Endodermal cell (in vitro differentiated cells): Measurements from ENCODE around the gene S100A1. TPM values are rescaled to one million over a fixed set of nuclear protein-coding genes. Genes with fewer than 3 reads are reported as not detected.

Experiments used
- DNase-seq: peaks from one replicate; pipeline ENCODE4 v3.0.0-alpha.2; 2017
- H3K27ac ChIP-seq: 2 replicates; pipeline ENCODE4 v1.5.1; 2013; ENCODE audit warnings: mild to moderate bottlenecking, low read depth, low read length, moderate library complexity
- H3K27me3 ChIP-seq: 2 replicates; pipeline ENCODE4 v1.6.1; 2013; ENCODE audit warnings: mild to moderate bottlenecking, low read length, moderate library complexity; ENCODE audit not compliant: insufficient read depth, control insufficient read depth, poor library complexity, severe bottlenecking
- H3K36me3 ChIP-seq: 2 replicates; pipeline ENCODE4 v1.7.0; 2013; ENCODE audit warnings: mild to moderate bottlenecking, low read length, moderate library complexity; ENCODE audit not compliant: control insufficient read depth, insufficient read depth
- H3K4me1 ChIP-seq: one replicate; pipeline ENCODE4 v1.7.0; 2013; ENCODE audit warnings: low read length; ENCODE audit not compliant: control insufficient read depth, insufficient read depth
- H3K4me3 ChIP-seq: 2 replicates; pipeline ENCODE4 v1.5.1; 2013; ENCODE audit warnings: mild to moderate bottlenecking, low read length, moderate library complexity
- H3K9ac ChIP-seq: 2 replicates; pipeline ENCODE4 v1.6.1; 2013; ENCODE audit warnings: mild to moderate bottlenecking, low read length, moderate library complexity; ENCODE audit not compliant: poor library complexity, severe bottlenecking; ENCODE audit errors: extremely low read depth
- H3K9me3 ChIP-seq: 2 replicates; pipeline ENCODE4 v1.6.1; 2013; ENCODE audit warnings: mild to moderate bottlenecking, low read length, moderate library complexity; ENCODE audit not compliant: control insufficient read depth
- H3K27ac Mint-ChIP-seq: 2 replicates; pipeline ENCODE4 v1.8.0; 2020; ENCODE audit warnings: mixed read lengths
- H3K27me3 Mint-ChIP-seq: 2 replicates; pipeline ENCODE4 v1.8.0; 2021; ENCODE audit warnings: mild to moderate bottlenecking, mixed read lengths; ENCODE audit not compliant: insufficient read depth
- H3K36me3 Mint-ChIP-seq: 2 replicates; pipeline ENCODE4 v1.8.0; 2020; ENCODE audit warnings: low read depth, mixed read lengths
- H3K4me1 Mint-ChIP-seq: 2 replicates; pipeline ENCODE4 v1.8.0; 2020; ENCODE audit warnings: mixed read lengths
- H3K4me3 Mint-ChIP-seq: 2 replicates; pipeline ENCODE4 v1.8.0; 2020; ENCODE audit warnings: mild to moderate bottlenecking, moderate library complexity, mixed read lengths
- H3K9me3 Mint-ChIP-seq: 2 replicates; pipeline ENCODE4 v1.8.0; 2020; ENCODE audit warnings: mild to moderate bottlenecking, mixed read lengths
- CTCF ChIP-seq: fragments of 200-600 bp; sonication (generic); conservative IDR thresholded peaks from 2 replicates; pipeline ENCODE4 v1.5.0; 2021; ENCODE audit warnings: antibody characterized with exemption, mild to moderate bottlenecking
- WGBS, 2 experiments: methylation state at CpG; one replicate each; pipeline versions ENCODE4 v1.1.5 to v1.1.7; 2013; ENCODE audit warnings: missing lambda C conversion rate in 2 of 2, mixed read lengths in 1 of 2; ENCODE audit not compliant: insufficient coverage in 1 of 2, insufficient read length in 1 of 2; 5-methylcytosine and 5-hydroxymethylcytosine counted together
- total RNA-seq, 2 donors: library from RNA; stranded (reverse); fragmentation: NEBNext Ultra II Directional in 1 of 2; extraction: Animal tissue kit (Norgen Biotek cat#: 25700) in 1 of 2; gene quantifications; 2 replicates in 1 of 2; 3 replicates in 1 of 2; pipeline ENCODE4 v1.2.1, GENCODE V29; 2021

The S100A1 gene
- total RNA-seq, 2 donors from 2014 or later = 1.8 to 5.0 TPM

DNA sequence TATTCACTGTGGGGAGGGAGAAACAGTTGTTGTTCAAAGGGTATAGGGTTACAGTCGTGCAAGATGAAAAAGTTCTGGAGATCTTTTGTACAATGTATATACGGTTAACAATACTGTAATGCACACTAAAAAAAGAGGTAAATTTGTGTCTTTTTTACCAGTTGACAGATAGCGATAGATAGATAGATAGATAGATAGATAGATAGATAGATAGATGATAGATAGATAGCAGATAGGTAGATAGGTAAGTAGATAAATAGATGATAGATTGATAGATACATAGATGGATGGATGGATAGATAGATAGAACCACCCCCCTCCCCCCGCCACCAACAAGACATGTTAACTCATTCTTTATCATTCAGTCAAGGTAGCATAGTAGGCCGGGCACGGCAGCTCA is 25.5 kb upstream of the S100A1 start:
- Histone ChIP-seq H3K27me3 (no peaks in the 10 kb centered on the region), H3K9ac (no peak overlapping the region), H3K4me1 (no peaks in the 10 kb centered on the region), H3K4me3 (no peak overlapping the region), H3K36me3 (peaks cover 27% of the 10 kb centered on the region), H3K27ac (no peak overlapping the region), H3K9me3 (no peaks in the 10 kb centered on the region)
- H3K27ac Mint-ChIP-seq = no peak overlapping the region
- peaks cover 7% of the 10 kb centered on the region for H3K4me1 Mint-ChIP-seq
- peaks cover 29% of the 10 kb centered on the region for H3K36me3 Mint-ChIP-seq
- no peak overlapping the region for H3K4me3 Mint-ChIP-seq
- WGBS, 2 experiments = 92 to 100% methylated on average over 3 to 5 of the region's 6 CpGs
- no peaks in the 10 kb centered on the region for H3K27me3 Mint-ChIP-seq
- TF ChIP-seq CTCF = no peak
- no peak for DNase-seq
- H3K9me3 Mint-ChIP-seq = no peaks in the 10 kb centered on the region

GRCh38 chr1:153606194-153606593 is 22.0 kb upstream of the S100A1 start:
- Histone ChIP-seq H3K9me3 (no peaks in the 10 kb centered on the region), H3K36me3 (peaks cover 40% of the 10 kb centered on the region), H3K9ac (no peak overlapping the region), H3K4me3 (no peak overlapping the region), H3K4me1 (peaks cover 3% of the 10 kb centered on the region), H3K27ac (no peak overlapping the region), H3K27me3 (no peaks in the 10 kb centered on the region)
- no peak overlapping the region for H3K4me3 Mint-ChIP-seq
- DNase-seq = no peak
- TF ChIP-seq CTCF = no peak
- H3K36me3 Mint-ChIP-seq = peaks cover 32% of the 10 kb centered on the region
- WGBS, 2 experiments = 94 to 96% methylated on average over 3 to 8 of the region's 11 CpGs
- no peaks in the 10 kb centered on the region for H3K9me3 Mint-ChIP-seq
- peaks cover 25% of the 10 kb centered on the region for H3K4me1 Mint-ChIP-seq
- peaks cover 2% of the 10 kb centered on the region for H3K27me3 Mint-ChIP-seq
- H3K27ac Mint-ChIP-seq = no peak overlapping the region

DNA sequence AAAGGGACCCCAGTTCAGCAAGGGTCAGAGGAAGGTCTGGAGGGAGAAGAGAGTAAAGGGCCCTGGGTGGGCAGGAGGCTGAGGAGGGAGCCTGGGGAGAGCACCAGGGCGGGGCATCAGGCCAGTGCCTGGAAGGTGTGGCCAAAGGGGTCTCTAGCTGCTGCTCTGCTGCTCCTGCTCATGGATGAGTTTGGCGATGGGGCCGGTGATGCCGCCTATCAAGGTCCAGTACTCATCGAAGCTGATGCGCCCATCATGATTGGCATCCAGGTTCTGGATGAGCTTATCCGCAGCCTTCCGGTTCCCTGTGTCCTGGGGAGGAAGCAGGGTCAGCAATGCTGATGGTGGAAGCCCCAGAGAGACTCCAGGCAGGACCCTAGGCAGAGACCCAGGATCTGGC is 20.9 kb upstream of the S100A1 start:
- 94 to 97% methylated on average over 8 of the region's 8 CpGs for WGBS, 2 experiments
- DNase-seq = no peak
- Mint-ChIP-seq H3K27me3 (peaks cover 2% of the 10 kb centered on the region), H3K4me1 (peaks cover 36% of the 10 kb centered on the region), H3K9me3 (no peaks in the 10 kb centered on the region), H3K4me3 (no peak overlapping the region), H3K27ac (no peak overlapping the region), H3K36me3 (peaks cover 25% of the 10 kb centered on the region)
- Histone ChIP-seq H3K9me3 (no peaks in the 10 kb centered on the region), H3K4me3 (no peak overlapping the region), H3K36me3 (peaks cover 40% of the 10 kb centered on the region), H3K27ac (no peak overlapping the region), H3K27me3 (no peaks in the 10 kb centered on the region), H3K9ac (no peak overlapping the region), H3K4me1 (peaks cover 3% of the 10 kb centered on the region)
- TF ChIP-seq CTCF = no peak
